ENCODE measurements around the gene UPB1.

DNA sequence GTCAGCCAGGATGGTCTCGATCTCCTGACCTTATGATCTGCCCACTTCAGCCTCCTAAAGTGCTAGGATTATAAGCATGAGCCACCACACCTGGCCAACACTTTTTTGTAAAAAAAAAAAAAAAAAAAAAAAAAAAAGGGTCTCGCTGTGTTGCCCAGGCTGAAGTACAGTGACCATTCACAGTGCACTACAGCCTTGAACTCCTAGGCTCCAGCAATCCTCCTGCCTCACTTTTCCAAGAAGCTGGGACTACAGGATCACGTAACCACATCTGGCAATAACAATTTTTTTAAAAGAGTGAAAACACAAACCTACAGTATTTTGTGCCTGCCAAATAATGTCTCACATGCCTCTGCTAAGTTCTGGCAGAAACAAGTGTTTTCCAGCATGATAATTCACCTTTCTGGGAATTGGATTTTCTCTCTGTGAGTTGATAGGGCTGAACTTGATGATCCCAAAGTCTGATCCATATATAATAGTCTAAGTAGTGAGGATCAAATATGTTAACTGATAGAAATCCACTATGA is 37.2 kb upstream of the UPB1 start:
- TF ChIP-seq, protein P1, sequence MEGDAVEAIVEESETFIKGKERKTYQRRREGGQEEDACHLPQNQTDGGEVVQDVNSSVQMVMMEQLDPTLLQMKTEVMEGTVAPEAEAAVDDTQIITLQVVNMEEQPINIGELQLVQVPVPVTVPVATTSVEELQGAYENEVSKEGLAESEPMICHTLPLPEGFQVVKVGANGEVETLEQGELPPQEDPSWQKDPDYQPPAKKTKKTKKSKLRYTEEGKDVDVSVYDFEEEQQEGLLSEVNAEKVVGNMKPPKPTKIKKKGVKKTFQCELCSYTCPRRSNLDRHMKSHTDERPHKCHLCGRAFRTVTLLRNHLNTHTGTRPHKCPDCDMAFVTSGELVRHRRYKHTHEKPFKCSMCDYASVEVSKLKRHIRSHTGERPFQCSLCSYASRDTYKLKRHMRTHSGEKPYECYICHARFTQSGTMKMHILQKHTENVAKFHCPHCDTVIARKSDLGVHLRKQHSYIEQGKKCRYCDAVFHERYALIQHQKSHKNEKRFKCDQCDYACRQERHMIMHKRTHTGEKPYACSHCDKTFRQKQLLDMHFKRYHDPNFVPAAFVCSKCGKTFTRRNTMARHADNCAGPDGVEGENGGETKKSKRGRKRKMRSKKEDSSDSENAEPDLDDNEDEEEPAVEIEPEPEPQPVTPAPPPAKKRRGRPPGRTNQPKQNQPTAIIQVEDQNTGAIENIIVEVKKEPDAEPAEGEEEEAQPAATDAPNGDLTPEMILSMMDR (conservative IDR thresholded peaks at IDR 0.05; ENCODE audit: low read depth, low read length): no peak
- TF ChIP-seq EZH2 (IDR thresholded peaks at IDR 0.05; ENCODE audit: borderline replicate concordance, low read depth, low read length, poor library complexity, severe bottlenecking): no peak

All from A673 (cell line).